ENCODE data around the gene TBK1. TPM values are rescaled to one million over a fixed set of nuclear protein-coding genes. Genes with fewer than 3 reads are reported as not detected.

TBK1 gene
- polyA plus RNA-seq, 1 donor from 2014 or later, result 19.7 TPM

GRCh38 chr12:64475518-64475917, 23.6 kb downstream of the TBK1 start:
- Histone ChIP-seq H4K20me1 (ENCODE audit: insufficient read depth) (no peaks in the 10 kb centered on the region), H3K9ac (ENCODE audit: low read length) (no peak overlapping the region), H3K36me3 (ENCODE audit: insufficient read depth, low read length) (peaks cover 6% of the 10 kb centered on the region), H2AFZ (ENCODE audit: low read depth, low read length) (no peak overlapping the region), H3K4me3 (ENCODE audit: low read length) (no peak overlapping the region), H3K79me2 (replicated peaks; ENCODE audit: insufficient read depth, low read length) (no peaks in the 10 kb centered on the region), H3K9me3 (ENCODE audit: low read length) (no peaks in the 10 kb centered on the region), H3K9me2 (ENCODE audit: insufficient read depth, low read length) (no peaks in the 10 kb centered on the region), H3K4me2 (ENCODE audit: low read length) (no peak overlapping the region), H3K27ac (ENCODE audit: low read length) (no peak overlapping the region), H3K27me3 (ENCODE audit: insufficient read depth, low read depth, low read length) (no peaks in the 10 kb centered on the region), H3F3A (ENCODE audit: insufficient read depth, low read length, poor library complexity, severe bottlenecking) (no peaks in the 10 kb centered on the region)
- TF ChIP-seq EZH2 (IDR thresholded peaks at IDR 0.05; ENCODE audit: borderline replicate concordance, insufficient read depth, low read length, poor library complexity, severe bottlenecking), result no peak
- TF ChIP-seq MXI1 (conservative IDR thresholded peaks at IDR 0.05; ENCODE audit: poor library complexity, severe bottlenecking), result no peak
- TF ChIP-seq REST (IDR thresholded peaks at IDR 0.05; ENCODE audit: borderline replicate concordance), result no peak
- TF ChIP-seq CTCF (IDR thresholded peaks at IDR 0.05; ENCODE audit: poor library complexity, severe bottlenecking), result no peak
- TF ChIP-seq TAF1 (IDR thresholded peaks at IDR 0.05; ENCODE audit: low read depth), result no peak
- TF ChIP-seq RAD21 (conservative IDR thresholded peaks at IDR 0.05), result no peak
- no peak for TF ChIP-seq POLR2AphosphoS5 (IDR thresholded peaks at IDR 0.05)
- TF ChIP-seq SMC3 (conservative IDR thresholded peaks at IDR 0.05; ENCODE audit: poor library complexity), result no peak
- TF ChIP-seq EP300 (conservative IDR thresholded peaks at IDR 0.05; ENCODE audit: poor library complexity, severe bottlenecking), result no peak

- Histone ChIP-seq H3K27ac (ENCODE audit: low read length) (no peak overlapping the region), H3K79me2 (replicated peaks; ENCODE audit: insufficient read depth, low read length) (no peaks in the 10 kb centered on the region), H3K9me2 (ENCODE audit: insufficient read depth, low read length) (no peaks in the 10 kb centered on the region)
These were observed 24.9 kb downstream of the TBK1 start for GRCh38 chr12:64476844-64477243.

More at GRCh38 chr12:64476844-64477243, 24.9 kb downstream of the TBK1 start:
- H3K27me3 ChIP-seq (ENCODE audit: insufficient read depth, low read depth, low read length), result no peaks in the 10 kb centered on the region
- peaks cover 6% of the 10 kb centered on the region for H3K36me3 ChIP-seq (ENCODE audit: insufficient read depth, low read length)
- no peak overlapping the region for H3K4me3 ChIP-seq (ENCODE audit: low read length)
- H2AFZ ChIP-seq (ENCODE audit: low read depth, low read length), result no peak overlapping the region
- H4K20me1 ChIP-seq (ENCODE audit: insufficient read depth), result no peaks in the 10 kb centered on the region
- TF ChIP-seq RAD21 (conservative IDR thresholded peaks at IDR 0.05), result no peak
- TF ChIP-seq EZH2 (IDR thresholded peaks at IDR 0.05; ENCODE audit: borderline replicate concordance, insufficient read depth, low read length, poor library complexity, severe bottlenecking), result no peak
- TF ChIP-seq EP300 (conservative IDR thresholded peaks at IDR 0.05; ENCODE audit: poor library complexity, severe bottlenecking), result no peak
- TF ChIP-seq MXI1 (conservative IDR thresholded peaks at IDR 0.05; ENCODE audit: poor library complexity, severe bottlenecking), result no peak
- TF ChIP-seq TAF1 (IDR thresholded peaks at IDR 0.05; ENCODE audit: low read depth), result no peak
- no peak for TF ChIP-seq SMC3 (conservative IDR thresholded peaks at IDR 0.05; ENCODE audit: poor library complexity)
- no peak for TF ChIP-seq CTCF (IDR thresholded peaks at IDR 0.05; ENCODE audit: poor library complexity, severe bottlenecking)
- TF ChIP-seq REST (IDR thresholded peaks at IDR 0.05; ENCODE audit: borderline replicate concordance), result no peak
- TF ChIP-seq POLR2AphosphoS5 (IDR thresholded peaks at IDR 0.05), result no peak
- H3K9me3 ChIP-seq (ENCODE audit: low read length), result no peaks in the 10 kb centered on the region
- H3K4me2 ChIP-seq (ENCODE audit: low read length), result no peak overlapping the region
- H3F3A ChIP-seq (ENCODE audit: insufficient read depth, low read length, poor library complexity, severe bottlenecking), result no peaks in the 10 kb centered on the region
- H3K9ac ChIP-seq (ENCODE audit: low read length), result no peak overlapping the region
